ENCODE measurements around the gene ZNF460. TPM values are rescaled to one million over a fixed set of nuclear protein-coding genes. Genes with fewer than 3 reads are reported as not detected.

The ZNF460 gene
- 10 to 100 TPM; 17.3 to 39.5 (median 22.2) TPM for total RNA-seq (2021; fragmentation: NEBNext Ultra II Directional; extraction: Animal tissue kit (Norgen Biotek cat#: 25700))
- long read RNA-seq, partial matches to known transcripts = 0 of 1 reads
- long read RNA-seq, other reads (novel, unspliced or antisense) = 1 of 1 reads

DNA sequence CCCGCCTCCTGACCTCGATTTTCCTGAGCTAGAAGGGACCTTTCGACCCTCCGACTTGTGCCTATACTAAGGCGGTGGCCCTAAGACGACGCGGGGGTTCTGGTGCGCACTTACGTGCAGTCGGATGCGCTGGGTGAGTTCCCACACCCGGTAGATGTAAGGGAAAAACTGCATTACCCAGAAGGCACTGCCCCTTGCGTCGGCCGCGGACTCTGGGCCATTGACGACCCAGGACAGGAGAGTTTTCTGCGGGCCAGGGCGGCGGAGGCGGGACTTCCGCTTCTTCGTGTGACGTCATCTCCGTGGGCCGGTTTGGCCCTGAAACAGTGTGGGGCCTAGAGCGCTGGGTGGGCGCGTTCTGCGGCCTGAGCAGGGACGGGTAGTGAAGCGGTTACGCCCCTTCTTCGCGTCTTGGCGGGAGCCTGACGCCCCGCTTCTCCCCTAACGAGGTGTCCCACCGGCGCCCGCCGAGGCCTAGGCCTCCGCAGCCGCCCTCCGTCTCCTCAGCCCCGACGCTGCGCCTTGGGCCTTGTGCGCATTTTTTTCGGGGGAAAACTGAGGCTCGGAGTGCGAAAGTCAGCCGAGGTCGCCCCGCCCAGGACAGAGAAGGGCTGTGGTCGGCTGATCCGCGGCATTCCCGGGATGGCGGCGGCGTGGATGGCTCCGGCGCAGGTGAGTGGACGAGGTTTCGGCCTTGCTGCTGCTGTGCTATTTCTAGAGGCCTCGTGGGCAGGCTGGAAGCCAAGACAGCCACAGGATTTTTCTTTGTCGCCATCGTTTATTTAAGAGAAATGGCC is at the start of gene ZNF460:
Gene ZNF460, plus strand, starts transcription at position 321 of the 797 bp plus-strand sequence. Its CDS starts 322 bp downstream, at position 643.
- DNase-seq = peak; percentile 96
- H3K27ac Mint-ChIP-seq = no peak within 1 kb of the TSS
- H3K4me3 Mint-ChIP-seq = no peak within 1 kb of the TSS

DNA sequence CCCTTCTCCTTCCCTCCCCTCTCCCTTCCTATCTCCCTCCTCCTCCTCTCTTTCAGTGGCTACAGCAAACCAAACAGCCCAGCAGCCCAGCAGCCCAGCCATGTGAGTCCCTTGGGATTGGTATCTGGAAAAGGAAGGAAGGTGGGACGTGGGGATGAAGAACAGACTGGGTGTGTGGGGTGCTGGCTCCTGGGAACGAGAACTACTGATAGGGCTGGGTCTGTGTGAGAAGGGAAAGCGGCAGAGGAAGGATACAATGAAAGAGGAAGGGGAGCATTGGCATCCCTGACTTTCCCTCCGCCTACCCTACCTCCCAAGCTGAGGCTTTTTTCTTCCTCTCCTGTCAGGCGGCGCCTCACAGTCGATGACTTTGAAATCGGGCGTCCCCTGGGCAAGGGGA is 48.6 kb upstream of the ZNF460 start:
- TF ChIP-seq, protein P1, sequence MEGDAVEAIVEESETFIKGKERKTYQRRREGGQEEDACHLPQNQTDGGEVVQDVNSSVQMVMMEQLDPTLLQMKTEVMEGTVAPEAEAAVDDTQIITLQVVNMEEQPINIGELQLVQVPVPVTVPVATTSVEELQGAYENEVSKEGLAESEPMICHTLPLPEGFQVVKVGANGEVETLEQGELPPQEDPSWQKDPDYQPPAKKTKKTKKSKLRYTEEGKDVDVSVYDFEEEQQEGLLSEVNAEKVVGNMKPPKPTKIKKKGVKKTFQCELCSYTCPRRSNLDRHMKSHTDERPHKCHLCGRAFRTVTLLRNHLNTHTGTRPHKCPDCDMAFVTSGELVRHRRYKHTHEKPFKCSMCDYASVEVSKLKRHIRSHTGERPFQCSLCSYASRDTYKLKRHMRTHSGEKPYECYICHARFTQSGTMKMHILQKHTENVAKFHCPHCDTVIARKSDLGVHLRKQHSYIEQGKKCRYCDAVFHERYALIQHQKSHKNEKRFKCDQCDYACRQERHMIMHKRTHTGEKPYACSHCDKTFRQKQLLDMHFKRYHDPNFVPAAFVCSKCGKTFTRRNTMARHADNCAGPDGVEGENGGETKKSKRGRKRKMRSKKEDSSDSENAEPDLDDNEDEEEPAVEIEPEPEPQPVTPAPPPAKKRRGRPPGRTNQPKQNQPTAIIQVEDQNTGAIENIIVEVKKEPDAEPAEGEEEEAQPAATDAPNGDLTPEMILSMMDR (IDR thresholded peaks at IDR 0.05) = no peak
- no peaks in the 10 kb centered on the region for H3K9me3 Mint-ChIP-seq
- no peak overlapping the region for H3K4me3 Mint-ChIP-seq
- H3K4me1 Mint-ChIP-seq (ENCODE audit: low read depth) = no peaks in the 10 kb centered on the region
- no peak overlapping the region; the same call in 1 of the 2 replicates for H3K27ac Mint-ChIP-seq
- DNase-seq = no peak
- no peaks in the 10 kb centered on the region for H3K36me3 Mint-ChIP-seq (ENCODE audit: low read depth)
- no peaks in the 10 kb centered on the region; the same call in none of the 2 replicates for H3K27me3 Mint-ChIP-seq (ENCODE audit: insufficient read depth)

More for the DNA sequence above, at the start of gene ZNF460:
- H3K27me3 Mint-ChIP-seq (ENCODE audit: insufficient read depth) = peaks cover 2% of the 10 kb centered on the region
- TF ChIP-seq, protein P1 (IDR thresholded peaks at IDR 0.05) = peak; percentile 49; the same call in 1 of the 2 replicates
- H3K36me3 Mint-ChIP-seq (ENCODE audit: low read depth) = peaks cover 29% of the 10 kb centered on the region
- H3K4me1 Mint-ChIP-seq (ENCODE audit: low read depth) = peaks cover 36% of the 10 kb centered on the region
- no peaks in the 10 kb centered on the region for H3K9me3 Mint-ChIP-seq

DNA sequence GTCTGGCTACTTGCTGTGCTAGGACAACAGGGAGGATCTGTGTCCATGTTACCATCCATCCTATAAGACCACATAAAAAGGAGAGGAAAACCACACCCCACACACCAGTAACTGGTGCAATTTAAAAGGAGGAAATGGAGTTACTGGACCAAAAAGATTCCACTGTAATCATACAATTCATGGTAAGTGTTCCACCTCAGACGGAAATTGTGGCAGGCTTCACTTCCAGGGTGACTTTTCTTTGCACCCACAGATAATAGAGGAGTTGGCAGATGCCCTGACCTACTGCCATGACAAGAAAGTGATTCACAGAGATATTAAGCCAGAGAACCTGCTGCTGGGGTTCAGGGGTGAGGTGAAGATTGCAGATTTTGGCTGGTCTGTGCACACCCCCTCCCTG is 47.1 kb upstream of the ZNF460 start:
- Mint-ChIP-seq H3K4me1 (ENCODE audit: low read depth) (no peaks in the 10 kb centered on the region), H3K9me3 (no peaks in the 10 kb centered on the region), H3K36me3 (ENCODE audit: low read depth) (no peaks in the 10 kb centered on the region), H3K27ac (no peak overlapping the region), H3K4me3 (no peak overlapping the region), H3K27me3 (ENCODE audit: insufficient read depth) (no peaks in the 10 kb centered on the region; the same call in 1 of the 2 replicates)
- TF ChIP-seq, protein P1 (IDR thresholded peaks at IDR 0.05) = no peak
- DNase-seq = no peak

GRCh38 chr19:57239982-57240310 is 40.3 kb upstream of the ZNF460 start:
- Mint-ChIP-seq H3K4me3 (peak overlapping the region; percentile 86), H3K9me3 (no peaks in the 10 kb centered on the region), H3K4me1 (ENCODE audit: low read depth) (peaks cover 13% of the 10 kb centered on the region), H3K27me3 (ENCODE audit: insufficient read depth) (peaks cover 2% of the 10 kb centered on the region; the same call in 1 of the 2 replicates), H3K36me3 (ENCODE audit: low read depth) (peaks cover 10% of the 10 kb centered on the region), H3K27ac (peak overlapping the region; percentile 87)
- TF ChIP-seq, protein P1 (IDR thresholded peaks at IDR 0.05) = no peak
- DNase-seq = no peak

DNA sequence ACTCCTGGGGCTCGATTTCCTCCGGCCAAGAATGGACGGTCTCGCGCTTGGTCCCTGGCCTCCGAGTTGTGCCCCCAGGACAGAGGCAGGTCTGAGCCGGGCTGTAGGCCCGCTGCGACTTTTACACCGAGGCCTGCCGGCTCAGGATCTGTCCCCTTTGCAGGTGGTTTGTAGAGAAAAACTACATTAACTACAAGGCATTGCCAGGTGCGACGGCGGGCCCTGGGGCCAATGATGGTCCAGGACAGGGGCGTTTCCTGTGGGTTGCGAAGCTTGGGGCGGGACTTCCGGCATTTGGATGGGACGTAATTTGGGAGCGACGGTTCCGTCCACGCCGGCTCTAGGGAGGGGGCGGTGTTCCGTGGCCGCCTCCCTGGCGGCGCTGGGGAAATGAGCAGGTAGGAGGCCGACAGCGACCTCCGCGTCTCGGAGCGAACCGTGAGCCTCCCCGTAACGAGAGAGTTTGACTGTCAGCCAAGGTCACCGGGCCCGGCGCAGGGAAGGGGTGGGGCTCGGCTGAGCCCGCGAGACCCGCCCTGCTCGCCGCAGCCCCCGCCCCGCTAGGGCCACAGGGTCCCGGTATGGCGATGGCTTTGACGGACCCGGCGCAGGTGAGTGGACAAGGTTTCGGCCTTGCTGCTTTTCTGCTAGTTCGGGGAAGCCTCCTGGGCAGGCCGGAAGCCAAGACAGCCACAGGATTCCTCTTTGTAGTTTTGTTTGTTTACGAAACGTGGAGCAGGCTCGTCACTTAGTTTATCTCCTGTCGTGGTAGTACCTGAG is 39.8 kb upstream of the ZNF460 start, which contains the start of gene ZNF805:
Gene ZNF805, plus strand, starts transcription at position 322 of the 780 bp plus-strand sequence. Its CDS starts 260 bp downstream, at position 582.
- TF ChIP-seq, protein P1 (IDR thresholded peaks at IDR 0.05) = peak; percentile 57
- peaks cover 13% of the 10 kb centered on the region for H3K36me3 Mint-ChIP-seq (ENCODE audit: low read depth)
- H3K27me3 Mint-ChIP-seq (ENCODE audit: insufficient read depth) = peaks cover 3% of the 10 kb centered on the region
- H3K4me1 Mint-ChIP-seq (ENCODE audit: low read depth) = peaks cover 13% of the 10 kb centered on the region
- H3K9me3 Mint-ChIP-seq = no peaks in the 10 kb centered on the region
- H3K4me3 Mint-ChIP-seq = peak within 1 kb of the TSS; percentile 86
- DNase-seq = peak; percentile 85
- H3K27ac Mint-ChIP-seq = peak within 1 kb of the TSS; percentile 87
